ENCODE measurements around the gene OR1L6.

The OR1L6 gene

GRCh38 chr9:122777935-122778627 lies 36.0 kb downstream of the OR1L6 start:
- H4K20me1 ChIP-seq (ENCODE audit: insufficient read depth, low read length): no peaks in the 10 kb centered on the region
- H3K4me2 ChIP-seq (ENCODE audit: insufficient read depth, low read length): no peak overlapping the region
- H3K9me3 ChIP-seq (ENCODE audit: insufficient read depth, low read length, severe bottlenecking): no peaks in the 10 kb centered on the region
- ATAC-seq (ENCODE audit: insufficient read depth, low read depth) (no peak), DNase-seq (no peak)
- no peak overlapping the region for H3K27ac ChIP-seq (ENCODE audit: low read length)
- H3K79me2 ChIP-seq (ENCODE audit: insufficient read depth, low read length): no peaks in the 10 kb centered on the region
- H3K9ac ChIP-seq (ENCODE audit: low read depth, low read length): no peak overlapping the region
- H3K27me3 ChIP-seq (ENCODE audit: insufficient read depth, low read length, poor library complexity): peaks cover 7% of the 10 kb centered on the region
- H3K4me1 ChIP-seq (ENCODE audit: insufficient read depth, low read length): no peaks in the 10 kb centered on the region
- H2AFZ ChIP-seq (ENCODE audit: low read depth, low read length): no peak overlapping the region
- no peak for TF ChIP-seq CTCF (IDR thresholded peaks at IDR 0.05; ENCODE audit: borderline replicate concordance, extremely low read depth, low read length, poor library complexity, severe bottlenecking)
- TF ChIP-seq EZH2 (IDR thresholded peaks at IDR 0.05; ENCODE audit: borderline replicate concordance, low read depth, low read length, severe bottlenecking): no peak
- no peaks in the 10 kb centered on the region for H3K36me3 ChIP-seq (ENCODE audit: insufficient read depth, low read length)
- H3K4me3 ChIP-seq (ENCODE audit: low read depth in 1 of 2, low read length in 2 of 2): no peak overlapping the region

GRCh38 chr9:122779181-122779580 lies 37.1 kb downstream of the OR1L6 start:
- no peaks in the 10 kb centered on the region for H3K4me1 ChIP-seq (ENCODE audit: insufficient read depth, low read length)
- H3K9ac ChIP-seq (ENCODE audit: low read depth, low read length): no peak overlapping the region
- no peak overlapping the region for H3K27ac ChIP-seq (ENCODE audit: low read length)
- no peaks in the 10 kb centered on the region for H3K79me2 ChIP-seq (ENCODE audit: insufficient read depth, low read length)
- no peak overlapping the region for H3K4me3 ChIP-seq (ENCODE audit: low read depth in 1 of 2, low read length in 2 of 2)
- H3K9me3 ChIP-seq (ENCODE audit: insufficient read depth, low read length, severe bottlenecking): no peaks in the 10 kb centered on the region
- H3K4me2 ChIP-seq (ENCODE audit: insufficient read depth, low read length): no peak overlapping the region
- H4K20me1 ChIP-seq (ENCODE audit: insufficient read depth, low read length): no peaks in the 10 kb centered on the region
- no peak overlapping the region for H2AFZ ChIP-seq (ENCODE audit: low read depth, low read length)
- DNase-seq: no peak
- H3K36me3 ChIP-seq (ENCODE audit: insufficient read depth, low read length): no peaks in the 10 kb centered on the region
- no peak for ATAC-seq (ENCODE audit: insufficient read depth, low read depth)
- TF ChIP-seq EZH2 (IDR thresholded peaks at IDR 0.05; ENCODE audit: borderline replicate concordance, low read depth, low read length, severe bottlenecking): no peak
- TF ChIP-seq CTCF (IDR thresholded peaks at IDR 0.05; ENCODE audit: borderline replicate concordance, extremely low read depth, low read length, poor library complexity, severe bottlenecking): no peak
- peaks cover 7% of the 10 kb centered on the region for H3K27me3 ChIP-seq (ENCODE audit: insufficient read depth, low read length, poor library complexity)

GRCh38 chr9:122780026-122780425 lies 37.9 kb downstream of the OR1L6 start:
- Histone ChIP-seq H4K20me1 (ENCODE audit: insufficient read depth, low read length) (no peaks in the 10 kb centered on the region), H3K36me3 (ENCODE audit: insufficient read depth, low read length) (no peaks in the 10 kb centered on the region), H3K4me3 (ENCODE audit: low read depth in 1 of 2, low read length in 2 of 2) (no peak overlapping the region), H2AFZ (ENCODE audit: low read depth, low read length) (no peak overlapping the region), H3K79me2 (ENCODE audit: insufficient read depth, low read length) (no peaks in the 10 kb centered on the region), H3K4me1 (ENCODE audit: insufficient read depth, low read length) (no peaks in the 10 kb centered on the region), H3K9ac (ENCODE audit: low read depth, low read length) (no peak overlapping the region), H3K9me3 (ENCODE audit: insufficient read depth, low read length, severe bottlenecking) (no peaks in the 10 kb centered on the region), H3K27ac (ENCODE audit: low read length) (no peak overlapping the region), H3K4me2 (ENCODE audit: insufficient read depth, low read length) (no peak overlapping the region), H3K27me3 (ENCODE audit: insufficient read depth, low read length, poor library complexity) (peaks cover 5% of the 10 kb centered on the region)
- no peak for DNase-seq
- ATAC-seq (ENCODE audit: insufficient read depth, low read depth): no peak
- no peak for TF ChIP-seq EZH2 (IDR thresholded peaks at IDR 0.05; ENCODE audit: borderline replicate concordance, low read depth, low read length, severe bottlenecking)
- TF ChIP-seq CTCF (IDR thresholded peaks at IDR 0.05; ENCODE audit: borderline replicate concordance, extremely low read depth, low read length, poor library complexity, severe bottlenecking): no peak
